PC-3 (cell line): ENCODE data around the gene LMO3. TPM values are rescaled to one million over a fixed set of nuclear protein-coding genes. Genes with fewer than 3 reads are reported as not detected.

Source experiments
- ATAC-seq: fragments of 200-7000 bp; cut with Tn5 transposase; 2 replicates; pipeline ENCODE4 v1.9.1; 2020; ENCODE audit warnings: mild to moderate bottlenecking, moderate library complexity
- BruUV-seq: library from RNA; stranded (reverse); fragments of 400-500 nt; replicated peaks from 2 replicates; lab custom pipeline; 2021; lab: Mats Ljungman, UMichigan
- CTCF ChIA-PET: fragments of 300-600 bp; sonication (Branson Sonifier 250); formaldehyde crosslinking; loops from one replicate; lab custom pipeline; 2022; ENCODE audit warnings: antibody characterized with exemption; lab: Charles Lee
- POLR2A ChIA-PET: fragments of 300-600 bp; sonication (Branson Sonifier 250); formaldehyde crosslinking; loops from one replicate; lab custom pipeline; 2022; ENCODE audit warnings: antibody characterized with exemption; ENCODE audit not compliant: unreplicated experiment; lab: Charles Lee
- DNase-seq: peaks from one replicate; pipeline ENCODE4 v3.0.0-alpha.2; 2015
- H2AFZ ChIP-seq: fragments of 300-600 bp; sonication (generic); 2 replicates; pipeline ENCODE4 v1.6.0; 2016; ENCODE audit warnings: antibody characterized with exemption, low read length
- H3F3A ChIP-seq: fragments of 300-600 bp; sonication (generic); one replicate; pipeline ENCODE4 v1.6.0; 2017; ENCODE audit warnings: antibody characterized with exemption, low read length, control low read depth, mild to moderate bottlenecking; ENCODE audit not compliant: unreplicated experiment
- H3K27ac ChIP-seq: fragments of 300-600 bp; sonication (generic); 2 replicates; pipeline ENCODE4 v1.5.1; 2016; ENCODE audit warnings: mild to moderate bottlenecking, low read length
- H3K27me3 ChIP-seq: fragments of 300-600 bp; sonication (generic); 2 replicates; pipeline ENCODE4 v1.6.1; 2016; ENCODE audit warnings: low read length, mixed read lengths
- H3K36me3 ChIP-seq: fragments of 300-600 bp; sonication (generic); 2 replicates; pipeline ENCODE4 v1.6.1; 2016; ENCODE audit warnings: low read depth, mixed run types, low read length, mixed read lengths
- H3K4me1 ChIP-seq: fragments of 300-600 bp; sonication (generic); 2 replicates; pipeline ENCODE4 v1.5.1; 2016; ENCODE audit warnings: low read length; ENCODE audit not compliant: insufficient read depth
- H3K4me2 ChIP-seq: fragments of 300-600 bp; sonication (generic); 2 replicates; pipeline ENCODE4 v1.6.0; 2016; ENCODE audit warnings: low read length
- H3K4me3 ChIP-seq: fragments of 300-600 bp; sonication (generic); 2 replicates; pipeline ENCODE4 v1.5.1; 2016; ENCODE audit warnings: mild to moderate bottlenecking, low read length, mixed read lengths
- H3K79me2 ChIP-seq: fragments of 300-600 bp; sonication (generic); 2 replicates; pipeline ENCODE4 v1.6.1; 2017; ENCODE audit warnings: low read length, mixed read lengths
- H3K9ac ChIP-seq: fragments of 300-600 bp; sonication (generic); 2 replicates; pipeline ENCODE4 v1.6.0; 2016; ENCODE audit warnings: mild to moderate bottlenecking, low read length
- H3K9me2 ChIP-seq: fragments of 300-600 bp; sonication (generic); replicated peaks from 2 replicates; pipeline ENCODE4 v1.6.1; 2016; ENCODE audit warnings: mixed run types, low read length, mixed read lengths
- H3K9me3 ChIP-seq: fragments of 300-600 bp; sonication (generic); 2 replicates; pipeline ENCODE4 v1.6.1; 2016; ENCODE audit warnings: low read length, mixed read lengths
- H4K20me1 ChIP-seq: fragments of 300-600 bp; sonication (generic); 2 replicates; pipeline ENCODE4 v1.6.1; 2016; ENCODE audit warnings: low read length, mixed read lengths
- CTCF ChIP-seq: fragments of 300-600 bp; sonication (generic); conservative IDR thresholded peaks from 2 replicates; pipeline ENCODE4 v1.5.1; 2017; ENCODE audit warnings: antibody characterized with exemption, low read depth, mild to moderate bottlenecking, low read length
- EZH2 ChIP-seq: fragments of 300-600 bp; sonication (generic); IDR thresholded peaks from one replicate; pipeline ENCODE4 v1.6.1; 2017; ENCODE audit warnings: antibody characterized with exemption, mild to moderate bottlenecking, low read length; ENCODE audit not compliant: unreplicated experiment
- EZH2phosphoT487 ChIP-seq: fragments of 300-600 bp; sonication (generic); IDR thresholded peaks from 2 replicates; pipeline ENCODE4 v1.6.1; 2018; ENCODE audit warnings: mild to moderate bottlenecking, antibody characterized with exemption, low read length, borderline replicate concordance
- intact Hi-C: fragments of 100-400 bp; cut with micrococcal nuclease; formaldehyde crosslinking; loops from 2 replicates; pipeline ENCODE4 v1.9.0; 2023
- total RNA-seq: library from RNA; depleted of rRNA; stranded (reverse); fragments of >200 nt; gene quantifications from 2 replicates; pipeline ENCODE4 v1.2.3, GENCODE V29; 2014

LMO3 gene
- total RNA-seq, 1 experiment from 2014 or later, result 2.3 TPM

DNA sequence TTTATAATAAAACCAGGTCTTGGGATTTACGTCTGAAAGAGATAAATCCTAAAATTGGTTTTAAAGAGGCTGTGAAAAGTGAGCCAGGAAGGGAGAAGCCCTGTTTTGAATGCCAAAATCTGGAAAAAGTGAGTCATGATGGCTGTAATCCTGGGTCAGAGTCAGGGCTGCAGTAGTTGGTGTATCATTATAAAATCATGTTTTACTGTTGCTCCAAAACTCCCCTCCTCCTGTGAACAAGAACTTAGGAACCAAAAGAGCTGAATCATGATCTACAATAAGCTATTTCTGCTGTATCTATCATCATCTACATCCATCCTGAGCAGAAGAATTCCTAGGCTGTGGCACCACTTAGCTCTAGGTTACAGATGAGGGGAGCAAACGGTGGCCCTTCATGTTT is 79.3 kb downstream of the LMO3 start:
- Histone ChIP-seq H2AFZ (no peak overlapping the region), H3K4me1 (peaks cover 28% of the 10 kb centered on the region), H3K4me2 (peak overlapping the region; percentile 61), H3F3A (no peaks in the 10 kb centered on the region), H3K27me3 (no peaks in the 10 kb centered on the region), H3K79me2 (no peaks in the 10 kb centered on the region), H3K4me3 (no peak overlapping the region), H3K9me2 (no peaks in the 10 kb centered on the region), H3K27ac (peak overlapping the region; percentile 37), H3K9me3 (no peaks in the 10 kb centered on the region), H3K9ac (no peak overlapping the region), H3K36me3 (no peaks in the 10 kb centered on the region), H4K20me1 (no peaks in the 10 kb centered on the region)
- CTCF ChIA-PET, result no interaction called here
- peak; percentile 69 for DNase-seq
- intact Hi-C loops, result loop anchor here (10.0 kb wide), 1 partner anchor 142 kb away; no protein-coding TSS in a partner anchor
- no TSS peak for BruUV-seq
- TF ChIP-seq EZH2phosphoT487 (no peak), EZH2 (no peak), CTCF (no peak)
- POLR2A ChIA-PET, result interaction anchor here (0.6 kb wide), 1 partner anchor 361 kb away, joined by 4 read pairs; no protein-coding TSS in a partner anchor
- peak; percentile 76 for ATAC-seq

GRCh38 chr12:16524378-16524777 is 81.6 kb downstream of the LMO3 start:
- ChIA-PET CTCF (no interaction called here), POLR2A (no interaction called here)
- H4K20me1 ChIP-seq, result no peaks in the 10 kb centered on the region
- no peaks in the 10 kb centered on the region for H3K9me3 ChIP-seq
- H3F3A ChIP-seq, result no peaks in the 10 kb centered on the region
- ATAC-seq (peak; percentile 15; the same call in 1 of the 2 replicates), DNase-seq (peak; percentile 66)
- H3K79me2 ChIP-seq, result no peaks in the 10 kb centered on the region
- H3K9ac ChIP-seq, result no peak overlapping the region
- peak overlapping the region; percentile 44 for H3K27ac ChIP-seq
- H3K4me2 ChIP-seq, result peak overlapping the region; percentile 33
- no peak overlapping the region for H2AFZ ChIP-seq
- no peak overlapping the region for H3K4me3 ChIP-seq
- intact Hi-C loops, result loop anchor here (10.0 kb wide), 1 partner anchor 140 kb away; no protein-coding TSS in a partner anchor
- no peaks in the 10 kb centered on the region for H3K9me2 ChIP-seq
- no TSS peak for BruUV-seq
- TF ChIP-seq EZH2 (no peak), EZH2phosphoT487 (no peak), CTCF (no peak)
- no peaks in the 10 kb centered on the region for H3K27me3 ChIP-seq
- H3K4me1 ChIP-seq, result peaks cover 28% of the 10 kb centered on the region
- no peaks in the 10 kb centered on the region for H3K36me3 ChIP-seq

GRCh38 chr12:16523951-16524331 is 82.0 kb downstream of the LMO3 start:
- DNase-seq, result peak; percentile 4
- Histone ChIP-seq H3K4me3 (no peak overlapping the region), H3K9ac (no peak overlapping the region), H3K27me3 (no peaks in the 10 kb centered on the region), H3K36me3 (no peaks in the 10 kb centered on the region), H3K9me3 (no peaks in the 10 kb centered on the region), H3K4me2 (peak overlapping the region; percentile 33), H3K79me2 (no peaks in the 10 kb centered on the region), H3K4me1 (peaks cover 28% of the 10 kb centered on the region), H3F3A (no peaks in the 10 kb centered on the region), H2AFZ (no peak overlapping the region), H4K20me1 (no peaks in the 10 kb centered on the region), H3K27ac (peak overlapping the region; percentile 44), H3K9me2 (no peaks in the 10 kb centered on the region)
- ATAC-seq, result no peak
- intact Hi-C loops, result loop anchor here (10.0 kb wide), 1 partner anchor 139 kb away; no protein-coding TSS in a partner anchor
- ChIA-PET POLR2A (no interaction called here), CTCF (no interaction called here)
- TF ChIP-seq CTCF, result no peak
- no peak for TF ChIP-seq EZH2
- no peak for TF ChIP-seq EZH2phosphoT487
- BruUV-seq, result no TSS peak
